ENCODE results near the gene CEACAM6. TPM values are rescaled to one million over a fixed set of nuclear protein-coding genes. Genes with fewer than 3 reads are reported as not detected.
"Not testable (repeated sequence)": the region's sequence is repeated elsewhere in the genome, so short reads cannot be mapped to it uniquely, and the experiment has no call there.

CEACAM6 gene
- total RNA-seq, 1 donor from 2014 or later, result 1.1 TPM

DNA sequence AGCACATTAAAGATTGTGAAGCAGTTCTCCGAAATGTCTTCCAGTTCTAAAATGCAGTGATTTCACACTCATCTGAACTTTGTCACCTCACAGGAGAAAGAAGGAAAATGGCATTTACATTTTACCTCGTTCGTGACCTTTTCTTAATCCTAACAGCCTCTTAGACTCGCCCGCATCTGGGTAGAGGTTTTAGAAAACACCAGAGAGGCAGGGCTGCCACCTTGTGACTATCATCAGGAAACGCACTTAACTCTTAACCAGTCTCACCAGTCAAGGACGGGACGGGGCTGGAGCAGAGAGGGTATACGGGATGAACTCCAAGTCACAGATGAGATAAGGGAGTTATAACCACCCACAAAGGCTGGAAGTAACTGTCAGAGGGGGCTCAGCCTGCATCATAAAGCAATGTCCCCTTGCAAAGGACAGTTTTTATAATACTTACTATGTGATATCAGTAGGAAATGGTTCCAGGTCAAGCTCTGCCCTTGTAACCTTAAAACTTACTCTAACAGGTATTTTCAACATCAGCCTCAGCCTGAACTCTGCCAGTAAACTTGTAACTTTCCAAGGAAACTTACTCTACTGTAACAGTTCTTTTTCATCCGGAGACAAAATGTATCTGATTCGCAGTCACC is 8.6 kb upstream of the CEACAM6 start:
- TF ChIP-seq, protein P1, sequence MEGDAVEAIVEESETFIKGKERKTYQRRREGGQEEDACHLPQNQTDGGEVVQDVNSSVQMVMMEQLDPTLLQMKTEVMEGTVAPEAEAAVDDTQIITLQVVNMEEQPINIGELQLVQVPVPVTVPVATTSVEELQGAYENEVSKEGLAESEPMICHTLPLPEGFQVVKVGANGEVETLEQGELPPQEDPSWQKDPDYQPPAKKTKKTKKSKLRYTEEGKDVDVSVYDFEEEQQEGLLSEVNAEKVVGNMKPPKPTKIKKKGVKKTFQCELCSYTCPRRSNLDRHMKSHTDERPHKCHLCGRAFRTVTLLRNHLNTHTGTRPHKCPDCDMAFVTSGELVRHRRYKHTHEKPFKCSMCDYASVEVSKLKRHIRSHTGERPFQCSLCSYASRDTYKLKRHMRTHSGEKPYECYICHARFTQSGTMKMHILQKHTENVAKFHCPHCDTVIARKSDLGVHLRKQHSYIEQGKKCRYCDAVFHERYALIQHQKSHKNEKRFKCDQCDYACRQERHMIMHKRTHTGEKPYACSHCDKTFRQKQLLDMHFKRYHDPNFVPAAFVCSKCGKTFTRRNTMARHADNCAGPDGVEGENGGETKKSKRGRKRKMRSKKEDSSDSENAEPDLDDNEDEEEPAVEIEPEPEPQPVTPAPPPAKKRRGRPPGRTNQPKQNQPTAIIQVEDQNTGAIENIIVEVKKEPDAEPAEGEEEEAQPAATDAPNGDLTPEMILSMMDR (conservative IDR thresholded peaks at IDR 0.05; ENCODE audit: low read depth, low read length), result peak; percentile 58
- H3K4me3 ChIP-seq (ENCODE audit: low read depth, low read length), result no peak overlapping the region
- no peak for DNase-seq (ENCODE audit: low read depth)

DNA sequence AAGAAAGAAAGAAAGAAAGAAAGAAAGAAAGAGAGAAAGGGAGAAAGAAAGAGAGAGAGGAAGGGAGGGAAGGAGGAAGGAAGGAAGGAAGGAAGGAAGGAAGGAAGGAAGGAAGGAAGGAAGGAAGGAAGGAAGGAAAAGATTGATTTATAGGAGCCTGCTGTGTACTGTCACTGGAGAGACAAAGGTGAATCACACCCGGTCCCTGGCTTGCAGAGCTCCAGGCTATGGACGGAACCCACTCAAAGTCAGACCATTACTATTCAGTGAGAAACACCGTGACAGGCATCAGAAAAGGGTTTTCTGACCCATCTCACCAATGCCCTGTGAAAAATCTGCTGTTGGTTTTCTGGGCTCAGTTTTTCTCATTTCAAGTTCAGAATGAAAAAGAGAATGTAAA is 7.3 kb upstream of the CEACAM6 start:
- no peak for DNase-seq (ENCODE audit: low read depth)
- TF ChIP-seq, protein P1 (conservative IDR thresholded peaks at IDR 0.05; ENCODE audit: low read depth, low read length), result no peak

DNA sequence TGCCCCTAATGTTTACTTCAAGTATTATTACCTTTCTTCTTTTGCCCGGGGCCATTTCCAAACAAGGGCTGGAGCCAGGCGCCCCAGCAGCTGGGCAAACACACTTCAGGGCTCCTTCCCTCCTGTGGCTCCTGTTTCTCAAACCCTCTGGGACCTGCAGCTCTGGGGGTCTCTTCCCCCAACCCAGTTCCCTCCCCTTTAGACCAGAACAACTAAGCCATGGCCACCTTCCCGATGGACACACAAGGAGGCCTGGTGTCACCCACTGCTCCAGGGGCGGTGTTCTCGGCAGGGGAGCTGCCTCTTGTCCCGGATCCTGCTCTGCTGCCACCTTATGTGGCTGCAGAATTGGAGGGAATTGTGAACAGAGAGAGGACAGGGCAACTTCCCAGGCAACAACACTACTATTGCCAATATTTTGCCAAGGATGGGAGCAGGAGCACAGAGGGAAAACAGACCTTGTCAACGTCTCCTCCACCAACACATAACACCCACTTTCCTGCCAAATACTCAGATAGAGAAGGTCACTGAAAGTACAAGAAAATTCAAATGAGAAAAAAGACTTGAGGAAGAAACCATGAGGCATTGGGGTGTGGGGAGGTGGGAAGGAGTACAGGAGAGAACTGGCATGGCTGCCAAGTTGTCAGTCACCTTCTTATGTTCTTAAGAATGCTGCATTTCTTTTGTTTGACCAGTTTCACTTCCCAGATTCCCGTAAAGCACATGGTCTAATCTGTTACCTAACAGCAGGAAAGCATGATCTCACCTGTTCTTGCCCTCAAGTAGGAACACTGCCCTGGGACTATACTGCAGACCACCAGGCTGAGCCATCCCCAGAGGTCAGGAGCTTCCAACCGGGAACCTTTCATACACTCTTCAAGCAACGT is 4.8 kb upstream of the CEACAM6 start:
- not testable (repeated sequence) for H3K4me3 ChIP-seq (ENCODE audit: low read depth, low read length); DNase-seq (ENCODE audit: low read depth)

More for the DNA sequence above, 7.3 kb upstream of the CEACAM6 start:
- H3K4me3 ChIP-seq (ENCODE audit: low read depth, low read length), result no peak overlapping the region

- H3K4me3 ChIP-seq (ENCODE audit: low read depth, low read length), result no peak overlapping the region
- DNase-seq (ENCODE audit: low read depth), result no peak
- TF ChIP-seq, protein P1 (conservative IDR thresholded peaks at IDR 0.05; ENCODE audit: low read depth, low read length), result peak; percentile 80
These were observed 2.2 kb upstream of the CEACAM6 start for GRCh38 chr19:41753159-41753558.

GRCh38 chr19:41753936-41754529 is 1.3 kb upstream of the CEACAM6 start:
- TF ChIP-seq, protein P1 (conservative IDR thresholded peaks at IDR 0.05; ENCODE audit: low read depth, low read length), result peak; percentile 76
- H3K4me3 ChIP-seq (ENCODE audit: low read depth, low read length), result no peak overlapping the region
- no peak for DNase-seq (ENCODE audit: low read depth)

DNA sequence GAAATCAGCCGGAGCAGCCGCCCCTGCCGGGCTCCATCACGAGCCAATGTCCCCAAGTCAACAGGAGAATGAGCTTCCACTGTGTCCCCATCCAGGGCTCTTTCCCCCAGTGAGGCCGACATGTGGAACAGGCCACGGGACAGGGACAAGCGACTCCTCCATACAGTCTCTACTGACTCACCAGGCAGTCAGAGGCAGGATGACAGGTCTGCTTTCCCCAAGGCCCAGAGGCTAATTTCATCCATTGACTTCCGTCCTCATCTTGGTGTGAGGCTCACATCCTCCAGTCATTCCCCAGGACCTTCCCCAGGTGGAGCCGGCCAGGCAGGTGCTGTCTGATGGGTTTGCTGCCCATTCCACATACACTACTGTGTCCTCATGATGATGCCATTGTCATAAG is 3.5 kb downstream of the CEACAM6 start:
- DNase-seq (ENCODE audit: low read depth), result no peak
- no peak overlapping the region for H3K4me3 ChIP-seq (ENCODE audit: low read depth, low read length)
- TF ChIP-seq, protein P1 (conservative IDR thresholded peaks at IDR 0.05; ENCODE audit: low read depth, low read length), result no peak

DNA sequence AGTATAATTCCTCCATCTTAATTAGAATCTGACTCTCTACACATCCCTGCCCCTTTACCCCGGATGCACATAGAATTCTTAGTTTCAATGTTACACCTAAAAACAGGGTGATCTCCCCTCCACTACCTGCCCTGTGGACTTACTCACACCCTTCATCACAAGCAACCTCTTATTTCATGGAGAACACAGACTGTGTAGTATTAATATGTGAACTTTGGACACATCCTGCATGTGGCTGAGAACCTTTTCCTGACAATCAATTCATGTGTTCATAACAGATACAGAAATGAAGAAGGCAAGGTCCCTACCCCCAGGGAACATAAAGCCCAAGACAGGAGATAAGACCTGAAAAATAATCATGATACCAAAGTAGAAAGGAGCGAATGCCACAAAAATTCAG is 11.8 kb downstream of the CEACAM6 start:
- DNase-seq (ENCODE audit: low read depth), result no peak
- no peak overlapping the region for H3K4me3 ChIP-seq (ENCODE audit: low read depth, low read length)
- TF ChIP-seq, protein P1 (conservative IDR thresholded peaks at IDR 0.05; ENCODE audit: low read depth, low read length), result no peak

DNA sequence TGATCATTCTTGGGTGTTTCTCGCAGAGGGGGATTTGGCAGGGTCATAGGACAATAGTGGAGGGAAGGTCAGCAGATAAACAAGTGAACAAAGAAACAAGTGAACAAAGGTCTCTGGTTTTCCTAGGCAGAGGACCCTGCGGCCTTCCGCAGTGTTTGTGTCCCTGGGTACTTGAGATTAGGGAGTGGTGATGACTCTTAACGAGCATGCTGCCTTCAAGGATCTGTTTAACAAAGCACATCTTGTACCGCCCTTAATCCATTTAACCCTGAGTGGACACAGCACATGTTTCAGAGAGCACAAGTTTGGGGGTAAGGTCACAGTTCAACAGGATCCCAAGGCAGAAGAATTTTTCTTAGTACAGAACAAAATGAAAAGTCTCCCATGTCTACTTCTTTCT is 12.8 kb downstream of the CEACAM6 start:
- H3K4me3 ChIP-seq (ENCODE audit: low read depth, low read length); DNase-seq (ENCODE audit: low read depth): not testable (repeated sequence)
